Measurements from ENCODE around the gene RAB22A.

DNA sequence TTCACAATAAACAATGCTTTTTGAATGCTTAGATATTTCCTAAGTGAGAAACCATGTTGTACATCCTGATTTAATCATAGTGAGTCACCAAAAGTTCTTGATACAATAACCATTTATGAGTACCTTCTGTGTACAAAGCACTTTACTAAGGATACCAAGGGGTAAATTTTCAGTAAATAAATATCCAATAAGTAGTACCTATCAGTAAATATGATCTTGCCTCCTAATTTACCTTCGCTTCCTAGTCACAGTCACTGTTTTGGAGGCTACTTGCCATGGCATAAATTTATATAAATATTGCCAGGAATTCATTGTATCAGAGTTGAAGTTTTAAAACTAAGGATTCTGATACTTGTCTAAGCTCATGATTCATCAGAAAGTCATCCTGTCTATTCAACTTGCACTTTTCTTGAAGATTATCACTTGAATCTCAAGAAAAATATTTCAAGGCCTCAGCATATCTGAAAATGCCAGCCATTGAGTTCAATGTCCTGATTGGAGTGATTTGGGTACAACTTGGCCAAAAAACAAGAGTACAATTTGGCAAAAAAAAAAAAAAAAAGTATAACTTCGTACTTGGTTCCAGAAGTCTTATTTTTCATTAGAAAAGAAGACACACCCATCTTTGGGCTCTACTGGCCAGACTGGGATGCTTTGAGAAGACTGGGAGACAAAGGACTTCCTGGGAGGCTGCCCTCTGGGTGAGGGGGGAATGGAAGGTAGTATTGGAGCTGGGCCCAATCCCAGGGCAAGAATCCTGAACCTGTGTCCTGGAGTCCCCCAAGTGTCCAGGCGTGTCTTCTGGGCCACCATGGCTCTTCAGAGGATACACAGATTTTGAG lies 32.8 kb downstream of the RAB22A start:
- TF ChIP-seq, protein P1, sequence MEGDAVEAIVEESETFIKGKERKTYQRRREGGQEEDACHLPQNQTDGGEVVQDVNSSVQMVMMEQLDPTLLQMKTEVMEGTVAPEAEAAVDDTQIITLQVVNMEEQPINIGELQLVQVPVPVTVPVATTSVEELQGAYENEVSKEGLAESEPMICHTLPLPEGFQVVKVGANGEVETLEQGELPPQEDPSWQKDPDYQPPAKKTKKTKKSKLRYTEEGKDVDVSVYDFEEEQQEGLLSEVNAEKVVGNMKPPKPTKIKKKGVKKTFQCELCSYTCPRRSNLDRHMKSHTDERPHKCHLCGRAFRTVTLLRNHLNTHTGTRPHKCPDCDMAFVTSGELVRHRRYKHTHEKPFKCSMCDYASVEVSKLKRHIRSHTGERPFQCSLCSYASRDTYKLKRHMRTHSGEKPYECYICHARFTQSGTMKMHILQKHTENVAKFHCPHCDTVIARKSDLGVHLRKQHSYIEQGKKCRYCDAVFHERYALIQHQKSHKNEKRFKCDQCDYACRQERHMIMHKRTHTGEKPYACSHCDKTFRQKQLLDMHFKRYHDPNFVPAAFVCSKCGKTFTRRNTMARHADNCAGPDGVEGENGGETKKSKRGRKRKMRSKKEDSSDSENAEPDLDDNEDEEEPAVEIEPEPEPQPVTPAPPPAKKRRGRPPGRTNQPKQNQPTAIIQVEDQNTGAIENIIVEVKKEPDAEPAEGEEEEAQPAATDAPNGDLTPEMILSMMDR (IDR thresholded peaks at IDR 0.05; ENCODE audit: low read depth, low read length): no peak
- no peak for TF ChIP-seq EZH2phosphoT487 (IDR thresholded peaks at IDR 0.05; ENCODE audit: low read depth)
